Testis (tissue), 3 donors: ENCODE measurements around the gene KCNT2. TPM values are rescaled to one million over a fixed set of nuclear protein-coding genes. Genes with fewer than 3 reads are reported as not detected.
A peak's percentile ranks its signal among the peaks of the same experiment; 100 is the strongest.

Experiments used
- DNase-seq: peaks from one replicate; pipeline ENCODE4 v3.0.0-alpha.2; 2019
- H3K27ac ChIP-seq, 2 donors: fragments of 200-600 bp; sonication (generic); one replicate each; pipeline ENCODE4 v1.5.1; 2019
- H3K27me3 ChIP-seq: fragments of 200-600 bp; sonication (generic); one replicate; pipeline ENCODE4 v1.5.1; 2019
- H3K36me3 ChIP-seq: fragments of 200-600 bp; sonication (generic); one replicate; pipeline ENCODE4 v1.5.1; 2017; ENCODE audit warnings: low read depth; ENCODE audit errors: missing control alignments
- H3K4me1 ChIP-seq: fragments of 200-600 bp; sonication (generic); one replicate; pipeline ENCODE4 v1.5.1; 2019
- H3K4me3 ChIP-seq, 2 donors: fragments of 200-600 bp; sonication (generic); one replicate each; pipeline ENCODE4 v1.5.1; 2017 to 2019
- H3K9me3 ChIP-seq: fragments of 200-600 bp; sonication (generic); one replicate; pipeline ENCODE4 v1.5.1; 2017
- CTCF ChIP-seq, 3 experiments: fragments of 450-650 bp in 2 of 3; fragments of 200-600 bp in 1 of 3; sonication (generic) in 1 of 3; IDR thresholded peaks; one replicate each; pipeline ENCODE4 v1.5.1; 2016 to 2019; ENCODE audit warnings: antibody characterized with exemption in 3 of 3, mild to moderate bottlenecking in 2 of 3, moderate library complexity in 1 of 3
- POLR2A ChIP-seq: fragments of 450-650 bp; IDR thresholded peaks from one replicate; pipeline ENCODE4 v1.6.1; 2017; ENCODE audit warnings: antibody characterized with exemption, mild to moderate bottlenecking, moderate library complexity
- WGBS, 2 donors: methylation state at CpG; one replicate each; pipeline ENCODE4 v1.1.5; 2018; 5-methylcytosine and 5-hydroxymethylcytosine counted together
- intact Hi-C: fragments of 100-400 bp; cut with DNase I; formaldehyde crosslinking; loops from one replicate; pipeline ENCODE4 v1.15.1; 2023; ENCODE audit warnings: low total_unique reads
- polyA plus RNA-seq: library from polyadenylated mRNA; stranded (reverse); fragments of 350-450 nt; fragmentation: Illumina TruSeq; extraction: RNeasy Lipid Tissue Mini Kit (QIAGEN cat#74804); gene quantifications from one replicate; pipeline ENCODE4 v1.2.3, GENCODE V29; 2014; ENCODE audit warnings: low read depth, low replicate concordance; ENCODE audit not compliant: insufficient read depth
- total RNA-seq, 2 donors: library from RNA; depleted of rRNA; stranded (reverse); fragments of >200 nt; gene quantifications; one replicate each; pipeline ENCODE4 v1.2.3, GENCODE V29; 2016

Gene KCNT2
- total and polyA plus RNA-seq, 3 donors from 2014 or later, result 2.7 to 3.9 (median 3.2) TPM

- Histone ChIP-seq H3K4me3 (no peak overlapping the region), H3K4me1 (no peaks in the 10 kb centered on the region), H3K27me3 (no peaks in the 10 kb centered on the region), H3K9me3 (no peaks in the 10 kb centered on the region), H3K36me3 (no peaks in the 10 kb centered on the region), H3K27ac (no peak overlapping the region)
- WGBS, 2 donors, result 88 to 93% methylated on average over 1 of the region's 1 CpG
- TF ChIP-seq CTCF (IDR thresholded peaks at IDR 0.05), result no peak
- intact Hi-C loops, result no loop called here
- no peak for DNase-seq
These were observed 192.3 kb downstream of the KCNT2 start for GRCh38 chr1:196415978-196416377.

GRCh38 chr1:196412326-196412725 is 195.9 kb downstream of the KCNT2 start:
- Histone ChIP-seq H3K4me3 (no peak overlapping the region), H3K36me3 (no peaks in the 10 kb centered on the region), H3K27me3 (no peaks in the 10 kb centered on the region), H3K9me3 (no peaks in the 10 kb centered on the region), H3K4me1 (peaks cover 8% of the 10 kb centered on the region), H3K27ac (no peak overlapping the region)
- DNase-seq, result no peak
- no peak for TF ChIP-seq POLR2A
- TF ChIP-seq CTCF (IDR thresholded peaks at IDR 0.05), result no peak
- 94 to 97% methylated on average over 2 of the region's 2 CpGs for WGBS, 2 donors
- intact Hi-C loops, result no loop called here

GRCh38 chr1:196410768-196411167 is 197.5 kb downstream of the KCNT2 start:
- Histone ChIP-seq H3K27me3 (no peaks in the 10 kb centered on the region), H3K4me3 (no peak overlapping the region), H3K9me3 (no peaks in the 10 kb centered on the region), H3K27ac (no peak overlapping the region), H3K4me1 (peaks cover 17% of the 10 kb centered on the region), H3K36me3 (no peaks in the 10 kb centered on the region)
- DNase-seq, result no peak
- TF ChIP-seq POLR2A, result no peak
- TF ChIP-seq CTCF (IDR thresholded peaks at IDR 0.05), result no peak
- intact Hi-C loops, result no loop called here

GRCh38 chr1:196409586-196409985 is 198.7 kb downstream of the KCNT2 start:
- Histone ChIP-seq H3K4me1 (peaks cover 17% of the 10 kb centered on the region), H3K4me3 (no peak overlapping the region), H3K27me3 (no peaks in the 10 kb centered on the region), H3K27ac (no peak overlapping the region), H3K36me3 (no peaks in the 10 kb centered on the region), H3K9me3 (no peaks in the 10 kb centered on the region)
- no peak for DNase-seq
- WGBS, 2 donors, result 90 to 91% methylated on average over 2 of the region's 2 CpGs
- intact Hi-C loops, result no loop called here
- TF ChIP-seq POLR2A (no peak), CTCF (IDR thresholded peaks at IDR 0.05) (no peak)

- DNase-seq, result no peak
- no peaks in the 10 kb centered on the region for H3K27me3 ChIP-seq
- 19 to 26% methylated on average over 2 of the region's 2 CpGs for WGBS, 2 donors
- H3K4me1 ChIP-seq, result peaks cover 17% of the 10 kb centered on the region
- H3K4me3 ChIP-seq, result no peak overlapping the region
- H3K9me3 ChIP-seq, result no peaks in the 10 kb centered on the region
- H3K27ac ChIP-seq, result peak overlapping the region; percentile 23 to 68
- intact Hi-C loops, result no loop called here
- H3K36me3 ChIP-seq, result no peaks in the 10 kb centered on the region
- TF ChIP-seq CTCF (IDR thresholded peaks at IDR 0.05), result no peak
- TF ChIP-seq POLR2A, result no peak
These were observed 200.7 kb downstream of the KCNT2 start for GRCh38 chr1:196407358-196408051.
